AG04450 (cell line): ENCODE results near the gene CALHM3. TPM values are rescaled to one million over a fixed set of nuclear protein-coding genes. Genes with fewer than 3 reads are reported as not detected.
A peak's percentile ranks its signal among the peaks of the same experiment; 100 is the strongest.

Source experiments
- CTCF ChIA-PET: fragments of 300-600, 350-600 bp; formaldehyde crosslinking; extraction: SDS; loops from one replicate; lab custom pipeline; 2022; ENCODE audit warnings: antibody characterized with exemption, inconsistent platforms; lab: Charles Lee
- POLR2A ChIA-PET: fragments of 350-600 bp; formaldehyde crosslinking; extraction: SDS; loops from one replicate; lab custom pipeline; 2021; ENCODE audit warnings: antibody characterized with exemption, inconsistent platforms; lab: Yijun Ruan, JAX
- DNase-seq: peaks from one replicate; pipeline ENCODE4 v3.0.0-alpha.2; 2011; ENCODE audit warnings: low read depth, low spot score
- H3K27ac ChIP-seq: one replicate; pipeline ENCODE4 v1.5.1; 2012; ENCODE audit warnings: low read depth, low read length, control low read depth
- H3K27me3 ChIP-seq: one replicate; pipeline ENCODE4 v1.6.0; 2012; ENCODE audit warnings: low read length; ENCODE audit not compliant: control insufficient read depth, insufficient read depth
- H3K4me3 ChIP-seq: 2 replicates; pipeline ENCODE4 v1.5.1; 2011; ENCODE audit warnings: mild to moderate bottlenecking, low read depth, low read length, control low read depth
- H3K9me3 ChIP-seq: 2 replicates; pipeline ENCODE4 v1.5.1; 2012; ENCODE audit warnings: low read length; ENCODE audit not compliant: control insufficient read depth, insufficient read depth
- polyA plus RNA-seq: library from polyadenylated mRNA; depleted of rRNA; stranded (reverse); fragments of >200 nt; gene quantifications from 2 replicates; pipeline ENCODE4 v1.2.3, GENCODE V29; 2011
- TF ChIP-seq, protein P1 (sequence below): IDR thresholded peaks from 2 replicates; pipeline ENCODE4 v1.5.1; 2011; ENCODE audit warnings: low read depth, low read length, control low read depth, inconsistent platforms

CALHM3 gene
- polyA plus RNA-seq, 1 experiment = not detected

DNA sequence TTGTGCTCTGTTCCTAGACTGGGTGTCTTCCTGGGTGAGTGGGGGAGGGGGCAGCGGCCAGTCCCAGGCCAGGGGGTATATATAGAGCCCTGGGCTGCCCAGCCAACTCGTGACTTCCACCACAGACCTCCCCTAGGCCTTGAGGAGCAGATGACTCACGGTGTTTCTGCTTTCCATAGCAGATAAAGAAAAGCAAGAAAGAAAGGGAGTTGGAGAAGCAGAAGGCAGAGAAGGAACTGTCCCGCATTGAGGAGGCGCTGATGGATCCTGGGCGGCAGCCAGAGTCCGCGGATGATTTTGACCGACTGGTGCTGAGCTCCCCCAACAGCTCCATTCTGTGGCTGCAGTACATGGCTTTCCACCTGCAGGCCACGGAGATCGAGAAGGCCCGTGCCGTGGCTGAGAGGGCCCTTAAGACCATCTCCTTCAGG, 37.0 kb downstream of the CALHM3 start:
- CTCF ChIA-PET = no interaction called here
- no peak for DNase-seq
- Histone ChIP-seq H3K9me3 (no peaks in the 10 kb centered on the region; the same call in 1 of the 2 replicates), H3K27me3 (no peaks in the 10 kb centered on the region), H3K27ac (peak overlapping the region; percentile 57), H3K4me3 (no peak overlapping the region)
- POLR2A ChIA-PET = no interaction called here
- TF ChIP-seq, protein P1, sequence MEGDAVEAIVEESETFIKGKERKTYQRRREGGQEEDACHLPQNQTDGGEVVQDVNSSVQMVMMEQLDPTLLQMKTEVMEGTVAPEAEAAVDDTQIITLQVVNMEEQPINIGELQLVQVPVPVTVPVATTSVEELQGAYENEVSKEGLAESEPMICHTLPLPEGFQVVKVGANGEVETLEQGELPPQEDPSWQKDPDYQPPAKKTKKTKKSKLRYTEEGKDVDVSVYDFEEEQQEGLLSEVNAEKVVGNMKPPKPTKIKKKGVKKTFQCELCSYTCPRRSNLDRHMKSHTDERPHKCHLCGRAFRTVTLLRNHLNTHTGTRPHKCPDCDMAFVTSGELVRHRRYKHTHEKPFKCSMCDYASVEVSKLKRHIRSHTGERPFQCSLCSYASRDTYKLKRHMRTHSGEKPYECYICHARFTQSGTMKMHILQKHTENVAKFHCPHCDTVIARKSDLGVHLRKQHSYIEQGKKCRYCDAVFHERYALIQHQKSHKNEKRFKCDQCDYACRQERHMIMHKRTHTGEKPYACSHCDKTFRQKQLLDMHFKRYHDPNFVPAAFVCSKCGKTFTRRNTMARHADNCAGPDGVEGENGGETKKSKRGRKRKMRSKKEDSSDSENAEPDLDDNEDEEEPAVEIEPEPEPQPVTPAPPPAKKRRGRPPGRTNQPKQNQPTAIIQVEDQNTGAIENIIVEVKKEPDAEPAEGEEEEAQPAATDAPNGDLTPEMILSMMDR = no peak

DNA sequence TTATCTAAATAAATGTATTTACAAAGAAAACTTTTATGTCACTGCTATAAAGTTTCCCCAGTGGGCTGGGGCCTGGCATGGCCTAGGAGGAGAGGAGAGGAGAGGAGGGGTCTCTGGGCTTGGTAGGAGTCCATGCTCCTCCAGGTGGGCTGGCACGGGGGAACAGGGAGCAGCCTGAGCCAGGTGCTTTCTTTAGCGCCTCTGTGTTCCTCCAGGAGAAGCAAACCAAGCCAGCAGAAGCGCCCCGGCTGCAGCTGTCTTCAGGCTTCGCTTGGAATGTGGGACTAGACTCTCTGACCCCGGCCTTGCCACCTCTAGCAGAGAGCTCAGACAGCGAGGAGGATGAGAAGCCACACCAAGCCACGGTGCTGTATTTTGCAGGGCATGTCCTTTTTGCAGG, 37.4 kb downstream of the CALHM3 start:
- CTCF ChIA-PET = no interaction called here
- H3K9me3 ChIP-seq = no peaks in the 10 kb centered on the region
- H3K4me3 ChIP-seq = no peak overlapping the region
- POLR2A ChIA-PET = no interaction called here
- no peak for DNase-seq
- no peaks in the 10 kb centered on the region for H3K27me3 ChIP-seq
- TF ChIP-seq, protein P1 = no peak
- peak overlapping the region; percentile 57 for H3K27ac ChIP-seq

DNA sequence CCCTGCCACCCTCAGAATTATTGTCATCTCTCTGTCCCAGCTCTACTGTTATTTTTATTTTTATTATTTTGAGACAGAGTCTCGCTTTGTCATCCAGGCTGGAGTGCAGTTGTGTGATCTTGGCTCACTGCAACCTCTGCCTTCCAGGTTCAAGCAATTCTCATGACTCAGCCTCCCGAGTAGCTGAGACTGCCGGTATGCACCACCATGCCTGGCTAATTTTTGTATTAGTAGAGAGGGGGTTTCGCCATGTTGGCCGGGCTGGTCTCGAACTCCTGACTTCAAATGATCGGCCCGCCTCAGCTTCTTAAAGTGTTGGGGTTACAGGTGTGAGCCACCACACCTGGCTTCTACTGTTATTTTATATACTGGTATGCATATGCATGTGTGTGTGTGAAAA, 37.8 kb downstream of the CALHM3 start:
- H3K9me3 ChIP-seq = no peaks in the 10 kb centered on the region
- H3K27ac ChIP-seq = no peak overlapping the region
- H3K4me3 ChIP-seq = no peak overlapping the region
- no peaks in the 10 kb centered on the region for H3K27me3 ChIP-seq
- DNase-seq = no peak
- ChIA-PET CTCF (interaction anchor here (1.3 kb wide), 1 partner anchor 27 kb away, joined by 3 read pairs; no protein-coding TSS in a partner anchor), POLR2A (no interaction called here)
- TF ChIP-seq, protein P1 = no peak

DNA sequence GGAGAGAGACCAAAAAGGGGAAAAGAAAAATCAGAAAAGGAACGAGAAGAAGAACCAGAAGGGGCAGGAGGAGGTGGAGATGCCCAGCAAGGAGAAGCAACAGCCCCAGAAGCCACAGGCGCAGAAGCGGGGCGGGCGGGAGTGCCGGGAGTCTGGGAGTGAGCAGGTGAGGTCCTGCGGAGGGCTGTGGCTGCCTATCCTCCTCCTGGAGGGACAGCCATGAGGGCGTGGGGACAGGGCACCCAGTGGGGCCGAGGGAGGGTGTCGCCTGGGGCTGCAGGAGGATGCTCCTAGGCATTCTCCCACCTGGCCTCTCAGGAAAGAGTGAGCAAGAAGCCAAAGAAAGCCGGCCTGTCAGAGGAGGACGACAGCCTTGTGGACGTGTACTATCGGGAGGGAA, 38.6 kb downstream of the CALHM3 start:
- TF ChIP-seq, protein P1 = no peak
- CTCF ChIA-PET = interaction anchor here (1.3 kb wide), 1 partner anchor 26 kb away, joined by 3 read pairs; no protein-coding TSS in a partner anchor

GRCh38 chr10:103439776-103440175, 39.3 kb downstream of the CALHM3 start:
- TF ChIP-seq, protein P1 = no peak
- Histone ChIP-seq H3K27ac (no peak overlapping the region), H3K27me3 (no peaks in the 10 kb centered on the region), H3K4me3 (no peak overlapping the region), H3K9me3 (no peaks in the 10 kb centered on the region)
- ChIA-PET CTCF (interaction anchor here (1.3 kb wide), 1 partner anchor 25 kb away, joined by 3 read pairs; no protein-coding TSS in a partner anchor), POLR2A (no interaction called here)
- DNase-seq = no peak

More for the DNA sequence above, 38.6 kb downstream of the CALHM3 start:
- DNase-seq = no peak
- POLR2A ChIA-PET = no interaction called here
- Histone ChIP-seq H3K4me3 (no peak overlapping the region), H3K27me3 (no peaks in the 10 kb centered on the region), H3K27ac (no peak overlapping the region), H3K9me3 (no peaks in the 10 kb centered on the region)
